Peyer's patch (tissue), 4 donors: Measurements from ENCODE around the gene BMPR1B.

Source experiments
- CTCF ChIP-seq, 6 experiments: fragments of 450-650 bp in 4 of 6; fragments of 200-600 bp in 2 of 6; sonication (generic) in 1 of 6; IDR thresholded peaks; one replicate each; pipeline ENCODE4 v1.5.1; 2017 to 2019; ENCODE audit warnings: antibody characterized with exemption in 6 of 6, mild to moderate bottlenecking in 3 of 6, moderate library complexity in 1 of 6
- POLR2A ChIP-seq, 2 donors: fragments of 450-650 bp; IDR thresholded peaks; one replicate each; pipeline ENCODE4 v1.5.1; 2017; ENCODE audit warnings: antibody characterized with exemption in 2 of 2, mild to moderate bottlenecking in 2 of 2, moderate library complexity in 2 of 2

DNA sequence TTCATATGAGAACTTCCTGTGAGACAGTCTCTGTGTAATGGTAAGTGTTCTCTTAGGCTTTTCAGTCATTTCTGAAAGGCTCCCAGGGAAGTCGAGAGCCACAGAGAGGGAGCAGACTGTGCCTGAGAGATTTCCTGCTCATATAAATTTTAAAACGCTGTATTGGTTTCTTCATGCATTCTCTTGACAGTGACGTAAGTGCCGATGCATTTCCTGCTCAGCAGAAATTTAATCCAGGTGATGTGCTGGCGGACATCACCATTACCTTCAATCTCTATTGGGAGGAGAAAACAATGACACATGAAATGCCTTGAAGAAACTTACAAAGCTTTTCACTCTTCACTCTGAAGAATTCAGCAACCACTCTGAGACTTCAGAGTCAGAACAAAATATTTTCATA lies 383.6 kb downstream of the BMPR1B start:
- TF ChIP-seq POLR2A (IDR thresholded peaks at IDR 0.05) (no peak), CTCF (IDR thresholded peaks at IDR 0.05) (no peak)
